ENCODE data around the gene QPCTL.

Gene QPCTL

DNA sequence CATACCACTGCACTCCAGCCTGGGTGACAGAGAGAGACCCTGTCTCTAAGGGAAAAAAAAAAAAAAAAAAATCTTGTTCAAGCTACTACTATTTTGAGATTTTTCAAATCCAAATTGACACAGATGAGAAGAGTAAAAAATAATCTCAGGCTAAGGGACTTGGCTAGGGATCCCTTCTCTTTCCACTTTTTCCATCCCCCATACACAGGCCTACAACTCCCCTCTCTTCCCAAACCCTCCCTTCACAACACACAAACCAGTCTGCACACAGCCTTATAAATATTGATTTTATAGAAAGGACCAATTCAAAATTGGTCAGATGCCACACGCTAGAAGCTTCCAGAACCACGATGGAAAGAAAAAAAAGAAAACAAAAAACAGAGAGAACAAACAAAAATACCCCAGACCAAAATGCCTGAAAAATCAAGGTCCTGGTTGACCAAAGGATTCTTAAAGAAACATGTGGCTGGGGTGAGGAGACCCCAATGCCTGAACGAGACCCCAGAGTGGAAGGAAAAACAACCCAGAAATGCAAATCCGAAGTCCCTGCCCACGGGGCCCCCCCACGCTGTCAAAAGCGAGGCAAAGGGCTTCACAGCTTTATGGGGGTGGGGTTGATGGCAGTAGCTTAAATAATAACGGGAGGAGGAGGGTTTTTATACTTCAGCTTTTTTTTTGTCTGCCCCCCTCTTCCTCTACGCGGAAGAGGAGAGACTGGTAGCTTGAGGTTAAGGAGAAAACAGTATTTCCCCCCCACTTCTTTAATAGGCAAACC lies 18.1 kb downstream of the QPCTL start:
- no peak for TF ChIP-seq CTCF (IDR thresholded peaks at IDR 0.05; ENCODE audit: insufficient read depth, low read length, poor library complexity, severe bottlenecking)
- Histone ChIP-seq H3K27me3 (replicated peaks; ENCODE audit: control insufficient read depth, insufficient read depth, low read length) (no peaks in the 10 kb centered on the region), H3K36me3 (ENCODE audit: control insufficient read depth, insufficient read depth, low read length) (peaks cover 25% of the 10 kb centered on the region), H3K4me3 (replicated peaks; ENCODE audit: low read depth, low read length) (no peak overlapping the region)
- DNase-seq (ENCODE audit: extremely low read depth, insufficient read length), result no peak

GRCh38 chr19:45711851-45712698 lies 19.6 kb downstream of the QPCTL start:
- H3K4me3 ChIP-seq (replicated peaks; ENCODE audit: low read depth, low read length), result no peak overlapping the region
- no peak for DNase-seq (ENCODE audit: extremely low read depth, insufficient read length)
- H3K36me3 ChIP-seq (ENCODE audit: control insufficient read depth, insufficient read depth, low read length), result peaks cover 23% of the 10 kb centered on the region
- TF ChIP-seq CTCF (IDR thresholded peaks at IDR 0.05; ENCODE audit: insufficient read depth, low read length, poor library complexity, severe bottlenecking), result no peak
- H3K27me3 ChIP-seq (replicated peaks; ENCODE audit: control insufficient read depth, insufficient read depth, low read length), result no peaks in the 10 kb centered on the region

- no peak for TF ChIP-seq CTCF (IDR thresholded peaks at IDR 0.05; ENCODE audit: insufficient read depth, low read length, poor library complexity, severe bottlenecking)
- no peaks in the 10 kb centered on the region for H3K27me3 ChIP-seq (replicated peaks; ENCODE audit: control insufficient read depth, insufficient read depth, low read length)
- H3K36me3 ChIP-seq (ENCODE audit: control insufficient read depth, insufficient read depth, low read length), result peaks cover 23% of the 10 kb centered on the region
- no peak for DNase-seq (ENCODE audit: extremely low read depth, insufficient read length)
- H3K4me3 ChIP-seq (replicated peaks; ENCODE audit: low read depth, low read length), result no peak overlapping the region
Observed at GRCh38 chr19:45712699-45713067, 20.2 kb downstream of the QPCTL start.

DNA sequence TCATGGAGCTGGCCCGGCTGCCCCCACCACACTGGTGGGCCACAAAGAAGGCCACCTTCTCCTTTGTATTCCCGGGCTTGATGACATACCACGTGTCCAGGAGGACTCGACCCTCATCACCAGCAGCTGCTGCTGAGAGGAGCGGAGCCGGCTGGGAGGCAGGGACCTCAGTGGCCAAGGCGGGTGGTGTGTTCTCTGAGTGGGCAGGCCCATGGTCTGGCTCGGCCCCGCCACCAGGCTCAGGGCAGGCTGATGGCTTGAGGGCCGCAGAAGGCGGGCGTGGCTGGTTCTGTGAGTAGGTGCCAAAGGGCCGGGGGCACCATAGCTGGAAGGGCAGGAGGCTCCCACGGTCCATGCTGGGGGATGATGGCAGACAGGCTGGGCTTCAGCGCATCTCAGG lies 20.7 kb downstream of the QPCTL start:
- no peak for TF ChIP-seq CTCF (IDR thresholded peaks at IDR 0.05; ENCODE audit: insufficient read depth, low read length, poor library complexity, severe bottlenecking)
- DNase-seq (ENCODE audit: extremely low read depth, insufficient read length), result no peak
- H3K4me3 ChIP-seq (replicated peaks; ENCODE audit: low read depth, low read length), result no peak overlapping the region
- H3K27me3 ChIP-seq (replicated peaks; ENCODE audit: control insufficient read depth, insufficient read depth, low read length), result no peaks in the 10 kb centered on the region
- peaks cover 23% of the 10 kb centered on the region for H3K36me3 ChIP-seq (ENCODE audit: control insufficient read depth, insufficient read depth, low read length)

DNA sequence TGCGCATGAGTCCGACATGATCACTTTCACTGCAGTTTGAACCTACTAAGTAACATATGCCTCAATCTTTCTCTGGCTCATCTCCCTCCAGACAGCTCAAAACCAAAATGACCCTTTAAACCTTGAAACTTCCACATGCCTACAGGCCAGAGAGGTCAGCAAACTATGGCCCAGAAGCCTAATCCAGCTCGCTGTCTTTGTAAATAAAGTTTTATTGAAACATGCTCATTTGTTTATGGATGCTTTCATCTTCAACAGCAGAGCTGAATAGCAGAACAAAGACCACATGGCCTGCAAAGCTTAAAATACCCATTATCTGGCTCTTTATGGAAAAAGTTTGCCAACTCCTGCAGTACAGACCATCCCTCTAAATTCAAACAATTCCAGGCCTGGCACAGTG lies 22.7 kb downstream of the QPCTL start:
- DNase-seq (ENCODE audit: extremely low read depth, insufficient read length), result no peak
- Histone ChIP-seq H3K36me3 (ENCODE audit: control insufficient read depth, insufficient read depth, low read length) (peaks cover 21% of the 10 kb centered on the region), H3K4me3 (replicated peaks; ENCODE audit: low read depth, low read length) (no peak overlapping the region), H3K27me3 (replicated peaks; ENCODE audit: control insufficient read depth, insufficient read depth, low read length) (no peaks in the 10 kb centered on the region)
- no peak for TF ChIP-seq CTCF (IDR thresholded peaks at IDR 0.05; ENCODE audit: insufficient read depth, low read length, poor library complexity, severe bottlenecking)

Data from GM06990 (cell line).